Measurements from ENCODE around the gene C16orf90. TPM values are rescaled to one million over a fixed set of nuclear protein-coding genes. Genes with fewer than 3 reads are reported as not detected.

Gene C16orf90, protein sequence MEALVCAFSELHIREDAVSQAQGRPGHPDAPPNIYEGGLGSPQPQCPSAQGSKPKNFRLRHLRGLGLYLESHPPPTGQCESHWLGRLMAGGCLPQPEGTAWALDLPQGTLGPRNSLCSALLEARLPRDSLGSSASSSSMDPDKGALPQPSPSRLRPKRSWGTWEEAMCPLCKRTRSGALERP
- total RNA-seq, result not detected

DNA sequence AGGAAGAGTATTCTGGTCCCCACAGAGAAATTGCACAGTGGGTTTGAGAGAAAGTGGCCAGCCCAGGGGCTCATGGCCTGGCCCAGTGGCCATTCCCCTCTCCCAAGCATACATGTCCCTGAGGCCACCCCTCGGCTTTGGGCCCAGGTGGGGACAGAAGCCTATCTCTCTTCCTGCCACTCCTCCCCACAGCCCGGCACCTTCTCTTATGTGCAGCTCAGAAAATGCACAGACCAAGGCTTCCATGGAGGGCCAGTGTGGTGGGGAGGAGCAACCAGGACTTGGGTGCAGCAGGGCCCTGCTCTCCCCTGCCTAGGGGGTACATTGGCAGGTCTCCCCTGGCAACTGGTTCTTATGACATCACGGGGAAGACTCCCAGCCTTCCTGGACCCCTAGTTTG lies at the start of gene C16orf90:
Gene C16orf90, minus strand, starts transcription at position 314 of the 400 bp plus-strand sequence. Its CDS starts 68 bp downstream, at position 246.
- DNase-seq, result no peak

DNA sequence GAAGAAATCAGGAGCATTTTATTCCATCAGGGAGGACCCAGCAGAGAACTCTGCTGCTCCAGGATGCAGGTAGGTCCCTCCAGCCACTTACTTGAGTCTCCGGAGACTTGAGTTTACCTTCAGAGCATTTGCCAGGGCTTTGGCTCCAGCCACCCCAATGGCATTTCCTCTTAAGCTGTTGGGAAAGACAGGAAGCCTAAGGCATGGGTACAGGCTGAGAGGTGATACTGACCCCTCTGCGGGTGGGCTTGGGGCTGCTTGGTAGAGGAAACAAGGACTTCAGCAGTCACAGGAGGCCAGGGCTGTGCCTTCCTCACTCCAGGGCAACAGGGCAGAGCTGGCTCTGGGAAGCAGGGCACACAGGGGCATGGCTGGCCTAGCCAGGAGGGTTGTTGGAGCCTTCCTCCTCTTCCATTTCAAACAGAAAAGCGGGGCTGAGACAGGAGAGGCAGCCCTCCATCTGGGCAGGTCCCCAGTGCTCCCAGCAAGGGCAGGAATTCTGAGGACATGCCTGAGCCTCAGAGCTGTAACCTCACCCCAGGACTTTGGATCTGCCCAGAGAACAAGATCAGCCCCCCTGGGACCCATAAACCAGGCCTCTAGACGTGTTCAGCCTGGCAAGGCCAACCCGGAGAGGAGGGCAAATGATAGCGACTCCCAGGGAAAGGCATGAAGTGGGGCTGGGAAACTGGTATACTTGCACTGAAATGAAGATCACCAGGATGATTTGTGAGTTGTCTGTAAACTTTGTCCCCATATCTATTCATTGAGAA lies 47.5 kb upstream of the C16orf90 start:
- DNase-seq, result no peak

DNA sequence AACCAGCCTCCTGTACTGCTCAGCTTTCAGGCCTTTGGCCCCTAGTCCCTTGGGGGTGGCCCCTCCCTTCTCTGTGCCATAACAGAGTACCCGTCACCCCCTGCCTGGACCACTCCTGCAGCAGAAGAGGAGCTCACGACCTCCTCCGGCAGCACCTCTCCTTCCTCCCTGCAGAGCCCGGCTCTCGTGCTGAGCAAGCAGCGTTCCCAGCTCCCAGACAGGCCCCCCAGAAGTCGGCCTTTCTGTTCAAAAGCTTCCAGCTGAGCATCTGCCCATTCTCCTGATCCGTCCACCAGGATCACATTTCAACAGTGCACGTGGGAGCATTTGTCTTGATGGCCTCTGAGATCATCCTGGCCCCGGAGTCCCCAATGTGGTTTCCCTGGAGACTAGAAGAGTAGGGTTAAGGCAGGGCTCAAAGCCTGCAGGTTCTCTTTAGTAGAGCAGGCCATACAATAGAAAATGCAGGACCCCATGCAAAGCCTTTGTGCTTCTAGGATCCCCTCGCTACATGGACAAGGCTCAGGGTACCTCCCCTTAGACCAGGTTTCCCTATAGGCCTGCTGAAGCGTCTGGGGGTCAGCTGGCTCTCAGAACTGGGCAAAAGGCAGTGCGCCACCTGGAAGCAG lies 46.4 kb upstream of the C16orf90 start:
- no peak for DNase-seq

DNA sequence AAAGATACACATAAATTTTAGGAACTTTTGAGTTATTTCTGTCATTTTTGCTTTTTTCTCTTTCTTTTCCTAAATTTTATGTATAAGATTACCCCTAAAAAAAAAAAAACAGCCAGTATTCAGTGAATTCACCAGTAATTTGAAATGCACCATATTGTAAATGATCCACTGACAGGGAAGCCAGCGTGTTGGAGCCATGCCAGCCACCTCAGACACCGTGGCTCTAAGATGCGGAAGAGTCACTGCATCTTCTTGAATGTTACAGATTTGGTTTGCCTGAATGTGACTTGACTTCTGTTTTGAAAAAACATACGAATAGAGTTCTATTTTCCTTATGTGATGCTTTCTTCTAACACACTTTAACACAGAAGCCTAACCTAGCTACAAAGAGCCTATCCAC lies 42.9 kb upstream of the C16orf90 start:
- no peak for DNase-seq

DNA sequence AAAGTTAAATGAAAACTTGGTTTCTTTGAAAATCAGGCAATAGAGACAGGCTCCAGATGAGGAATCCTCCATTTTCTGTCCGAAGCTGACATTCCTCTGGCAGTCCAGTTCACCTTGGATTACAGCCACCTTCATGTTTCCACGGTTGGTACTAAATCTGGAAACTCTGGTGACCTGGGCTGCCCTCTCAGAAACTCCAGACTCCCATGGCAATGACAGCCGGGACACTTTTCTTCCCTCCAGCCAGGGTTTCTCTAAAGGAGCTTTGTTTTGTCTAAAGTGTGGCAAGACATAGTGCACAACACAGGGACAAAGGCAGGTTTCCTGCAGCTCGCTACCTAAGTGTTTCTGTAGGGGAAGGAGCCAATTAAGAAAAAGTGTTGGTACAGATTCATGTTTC lies 41.6 kb upstream of the C16orf90 start:
- DNase-seq, result no peak

DNA sequence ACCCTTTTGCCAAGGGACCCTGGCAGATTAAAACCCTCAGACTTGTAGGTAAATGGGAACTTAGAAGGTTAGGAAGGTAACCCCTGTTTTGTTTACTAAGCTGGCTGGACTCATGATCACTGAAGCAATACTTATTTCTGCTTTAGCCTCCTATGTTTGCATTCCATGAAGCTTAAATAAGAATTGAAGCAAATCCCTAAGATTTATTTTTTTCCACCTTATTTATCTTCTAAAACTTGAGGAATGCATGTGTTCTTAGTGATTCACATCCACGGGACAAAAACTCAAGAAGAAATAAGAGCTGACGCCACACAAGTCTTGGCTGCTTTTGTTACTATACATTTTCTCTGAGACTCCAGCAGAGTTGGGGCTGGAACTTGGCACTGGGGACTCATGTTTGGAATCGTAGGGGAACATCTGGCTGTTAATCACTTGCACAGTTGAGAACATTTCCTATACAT lies 41.0 kb upstream of the C16orf90 start:
- DNase-seq, result no peak

DNA sequence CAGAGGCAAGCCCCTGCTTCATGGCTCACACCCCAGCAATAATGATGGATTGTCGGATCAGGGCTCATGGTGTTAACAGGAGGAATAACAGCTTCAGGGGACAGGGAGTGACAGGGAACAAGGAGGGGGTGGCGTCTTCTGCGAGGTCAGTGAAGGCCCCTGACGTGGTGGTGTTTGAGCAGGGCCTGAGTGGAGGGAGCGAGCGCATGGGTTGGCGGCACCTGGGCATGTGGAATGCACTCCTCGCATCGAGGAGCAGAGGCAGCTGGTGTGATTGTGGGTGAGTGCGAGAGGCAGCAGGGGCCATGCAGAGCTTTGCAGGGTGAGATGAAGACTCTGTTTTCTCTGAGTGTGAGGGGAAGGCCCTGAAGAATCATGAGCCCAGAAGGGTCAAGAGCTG lies 38.8 kb upstream of the C16orf90 start:
- DNase-seq, result no peak

DNA sequence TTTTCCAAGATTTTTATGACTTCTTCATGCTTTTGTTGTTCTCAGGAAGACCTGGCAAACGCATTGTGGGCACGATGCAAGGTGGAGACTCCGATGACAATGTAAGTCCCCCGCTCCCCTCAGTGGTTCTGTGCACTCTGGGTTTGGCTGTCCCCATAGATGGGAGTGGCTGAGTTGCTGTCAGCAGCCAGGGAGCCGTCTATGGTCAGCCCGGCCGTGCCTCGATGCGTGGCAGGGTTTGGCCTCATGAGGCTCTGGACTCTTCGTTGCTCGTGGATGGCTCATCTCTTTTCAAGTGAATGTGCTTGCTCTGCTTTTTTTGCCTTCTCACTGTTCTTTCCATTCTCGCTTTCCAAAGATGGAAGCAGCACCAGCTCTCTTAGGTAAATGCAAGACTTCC lies 37.5 kb upstream of the C16orf90 start:
- DNase-seq, result no peak

DNA sequence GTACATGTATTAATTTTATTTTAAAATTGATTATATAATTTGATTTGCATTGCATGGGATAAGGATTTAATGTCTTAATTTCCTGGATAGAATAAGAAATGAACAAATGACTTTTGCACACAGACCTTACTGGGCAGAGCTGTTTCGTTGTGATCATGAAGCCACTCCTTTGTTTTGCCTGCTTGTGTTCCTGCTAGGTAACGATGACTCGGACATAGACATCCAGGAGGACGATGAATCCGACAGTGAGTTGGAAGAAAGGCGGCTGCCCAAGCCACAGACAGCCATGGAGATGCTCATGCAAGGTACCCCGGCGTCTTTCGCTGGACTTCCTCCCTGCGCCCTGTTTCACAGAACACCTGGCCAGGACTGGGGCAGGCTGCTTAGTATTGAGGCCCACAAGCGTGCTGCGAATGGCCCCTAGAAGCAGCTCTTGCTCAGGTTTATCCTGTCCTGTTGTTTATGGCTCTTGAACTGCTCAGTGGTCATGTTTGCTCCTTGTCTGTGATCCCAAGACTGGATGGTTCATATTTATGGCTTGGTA lies 35.2 kb upstream of the C16orf90 start:
- no peak for DNase-seq

DNA sequence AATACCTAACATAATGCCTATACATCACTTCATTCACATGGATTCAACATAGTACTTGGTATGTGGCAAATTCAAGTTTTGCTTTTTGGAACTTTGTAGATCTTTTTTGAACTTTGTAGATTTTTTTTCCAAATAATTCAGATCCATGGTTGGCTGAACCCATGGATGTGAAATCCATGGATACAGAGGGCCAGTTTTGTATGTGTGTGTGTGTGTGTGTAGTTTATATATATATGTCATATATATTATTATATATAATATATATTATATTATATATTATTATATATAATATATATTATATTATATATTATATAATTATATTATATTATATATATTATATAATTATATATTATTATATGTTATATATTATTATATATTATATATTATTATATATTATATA lies 33.9 kb upstream of the C16orf90 start:
- DNase-seq, result no peak

DNA sequence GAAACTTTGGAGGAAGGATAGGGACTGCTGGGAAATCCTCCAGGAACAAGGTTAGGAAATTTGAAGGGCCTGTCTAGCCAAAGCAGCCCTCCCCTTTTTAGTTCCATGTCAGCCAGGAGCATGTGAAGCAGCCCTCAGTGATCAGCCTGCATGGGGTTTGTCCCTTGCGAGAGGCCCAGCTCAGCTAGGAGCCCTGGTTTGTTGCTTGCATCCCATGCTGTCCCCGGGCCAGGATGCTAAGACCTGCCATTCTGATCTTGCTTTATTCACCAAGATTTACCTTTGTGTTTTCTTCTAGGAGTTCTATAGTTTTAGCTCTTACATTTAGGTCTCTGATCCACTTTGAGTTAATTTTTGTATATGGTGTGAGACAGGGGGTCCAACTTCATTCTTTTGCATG lies 33.1 kb upstream of the C16orf90 start:
- DNase-seq, result no peak

DNA sequence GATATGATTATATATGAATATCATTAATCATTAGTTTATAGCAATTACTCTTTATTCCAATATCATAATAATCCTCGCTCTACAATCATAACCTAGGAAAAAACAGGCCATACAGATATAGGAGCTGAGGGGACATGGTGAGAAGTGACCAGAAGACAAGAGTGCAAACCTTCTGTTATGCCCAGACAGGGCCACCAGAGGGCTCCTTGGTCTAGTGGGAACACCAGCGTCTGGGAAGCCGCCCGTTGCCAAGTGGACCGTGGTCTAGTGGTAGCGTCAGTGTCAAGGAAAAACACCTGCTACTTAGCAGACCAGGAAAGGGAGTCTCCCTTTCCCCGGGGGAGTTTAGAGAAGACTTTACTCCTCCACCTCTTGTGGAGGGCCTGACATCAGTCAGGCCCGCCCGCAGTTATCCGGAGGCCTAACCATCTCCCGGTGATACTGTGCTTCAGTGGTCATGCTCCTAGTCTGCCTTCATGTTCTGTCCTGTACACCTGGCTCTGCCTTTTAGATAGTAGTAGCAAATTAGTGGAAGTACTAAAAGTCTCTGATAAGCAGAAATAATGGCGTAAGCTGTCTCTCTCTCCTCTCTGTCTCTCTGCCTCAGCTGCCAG lies 32.0 kb upstream of the C16orf90 start:
- peak; percentile 43 for DNase-seq

DNA sequence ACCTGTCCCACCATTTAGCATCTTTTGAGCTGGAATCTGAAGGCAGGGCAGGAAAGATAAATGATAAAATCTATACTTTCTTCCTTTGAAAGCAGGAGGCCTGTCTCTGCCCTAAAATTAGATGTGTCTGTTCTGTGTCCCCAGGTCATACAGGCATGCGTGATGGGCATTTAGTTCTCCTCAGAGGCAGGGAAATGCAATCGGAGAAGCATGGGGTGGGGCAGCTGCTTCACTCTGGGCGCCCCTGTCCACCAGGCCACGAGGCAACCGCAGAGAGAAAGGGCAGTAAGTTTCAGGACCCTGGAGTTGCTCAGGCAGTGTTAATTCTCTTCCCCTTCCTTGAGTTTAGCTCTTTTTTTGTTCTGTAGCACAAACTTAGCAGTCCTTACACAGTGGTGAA lies 30.7 kb upstream of the C16orf90 start:
- no peak for DNase-seq

DNA sequence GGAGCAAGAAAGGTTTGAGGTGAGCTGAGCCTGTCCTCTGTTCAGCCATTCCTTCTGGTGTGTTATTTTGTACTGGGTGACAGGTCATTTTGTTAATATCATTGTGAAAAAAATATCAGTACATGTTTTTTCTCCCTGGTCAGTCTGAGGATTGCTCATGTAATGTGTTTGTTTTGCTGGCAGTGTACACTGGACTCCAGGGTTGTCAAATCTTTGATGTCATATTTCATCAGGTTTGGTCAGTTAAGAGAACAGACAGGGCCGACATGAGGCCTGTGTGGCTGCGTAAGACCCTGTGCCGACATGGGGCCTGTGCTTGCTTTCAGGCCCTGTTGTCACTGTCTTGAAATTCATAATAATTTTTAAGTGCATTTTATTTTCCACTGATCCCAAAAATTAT lies 28.0 kb upstream of the C16orf90 start:
- DNase-seq, result no peak

DNA sequence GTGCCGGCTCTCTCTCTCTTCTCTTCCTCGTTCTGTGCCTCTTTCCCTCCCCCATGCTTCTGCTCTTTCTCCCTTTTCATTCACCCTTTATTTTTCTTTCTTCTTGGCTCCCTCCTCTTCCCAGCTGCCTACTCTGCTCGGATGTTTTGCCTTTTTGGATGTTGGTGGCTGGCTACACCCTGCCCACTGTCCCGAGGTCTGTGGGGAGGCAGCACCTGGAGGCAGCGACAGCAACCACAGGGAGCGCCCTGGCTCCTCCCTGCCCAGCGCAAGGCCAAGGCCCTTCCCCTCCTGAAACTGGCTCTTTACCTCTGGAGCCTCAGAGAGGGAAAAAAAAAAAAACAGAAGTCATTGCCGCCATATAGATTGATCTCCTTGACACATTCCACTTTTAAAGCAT lies 25.6 kb upstream of the C16orf90 start:
- DNase-seq, result no peak

DNA sequence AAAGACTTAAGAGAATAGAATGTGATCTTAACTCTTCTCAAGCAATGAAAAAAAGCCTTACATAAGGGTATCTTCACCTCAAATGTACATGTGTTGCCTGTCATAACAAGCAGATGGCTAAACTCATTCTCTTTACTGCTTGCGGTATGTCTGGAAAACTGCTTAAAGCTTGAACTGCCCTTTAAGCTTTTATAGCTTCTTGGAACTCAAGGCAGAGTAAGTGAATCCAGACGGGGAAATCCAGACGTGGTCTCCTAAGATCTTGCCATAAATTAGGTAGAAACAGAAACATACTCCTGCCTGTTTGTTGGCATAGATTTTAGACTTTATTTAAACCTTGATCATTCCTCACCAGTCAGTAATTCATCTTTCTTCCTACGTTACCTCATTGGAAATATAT lies 25.1 kb upstream of the C16orf90 start:
- DNase-seq, result no peak

DNA sequence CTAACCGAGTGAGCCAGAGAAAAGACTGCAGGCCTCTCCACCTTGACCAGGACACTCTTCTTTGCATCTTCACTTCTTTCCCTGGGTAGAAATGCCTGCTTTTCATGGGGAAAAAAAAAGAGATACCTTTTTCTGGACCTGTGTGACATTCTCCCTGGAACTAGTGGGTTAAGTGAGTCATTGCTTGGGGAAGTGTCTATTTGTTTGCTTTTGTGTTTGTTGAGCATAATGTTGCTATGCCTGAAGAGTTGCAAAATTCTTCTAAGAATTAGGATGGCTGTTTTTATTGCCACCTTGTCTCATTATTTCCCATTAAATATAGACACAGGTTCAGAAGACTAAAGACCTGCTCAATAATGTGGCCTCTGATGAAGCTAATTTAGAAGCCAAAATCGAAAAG lies 24.3 kb upstream of the C16orf90 start:
- no peak for DNase-seq

DNA sequence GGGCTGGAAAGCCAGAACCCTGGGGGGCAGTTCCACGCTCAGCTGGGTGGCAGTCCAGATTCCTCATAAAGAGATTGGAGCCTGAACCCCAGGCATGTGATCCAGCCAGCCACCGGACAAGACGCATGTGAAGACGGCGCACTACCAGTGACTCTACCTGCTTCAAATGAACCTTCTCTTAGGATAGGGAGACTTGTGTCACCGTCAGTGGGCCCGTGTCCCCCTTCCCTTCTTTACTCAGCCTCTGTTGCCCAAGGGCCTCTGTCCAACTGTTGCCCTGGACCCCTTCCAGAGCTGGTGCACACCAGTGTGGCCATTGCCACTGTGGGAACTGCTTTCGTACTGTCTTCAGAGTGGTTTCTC lies 23.7 kb upstream of the C16orf90 start:
- no peak for DNase-seq

DNA sequence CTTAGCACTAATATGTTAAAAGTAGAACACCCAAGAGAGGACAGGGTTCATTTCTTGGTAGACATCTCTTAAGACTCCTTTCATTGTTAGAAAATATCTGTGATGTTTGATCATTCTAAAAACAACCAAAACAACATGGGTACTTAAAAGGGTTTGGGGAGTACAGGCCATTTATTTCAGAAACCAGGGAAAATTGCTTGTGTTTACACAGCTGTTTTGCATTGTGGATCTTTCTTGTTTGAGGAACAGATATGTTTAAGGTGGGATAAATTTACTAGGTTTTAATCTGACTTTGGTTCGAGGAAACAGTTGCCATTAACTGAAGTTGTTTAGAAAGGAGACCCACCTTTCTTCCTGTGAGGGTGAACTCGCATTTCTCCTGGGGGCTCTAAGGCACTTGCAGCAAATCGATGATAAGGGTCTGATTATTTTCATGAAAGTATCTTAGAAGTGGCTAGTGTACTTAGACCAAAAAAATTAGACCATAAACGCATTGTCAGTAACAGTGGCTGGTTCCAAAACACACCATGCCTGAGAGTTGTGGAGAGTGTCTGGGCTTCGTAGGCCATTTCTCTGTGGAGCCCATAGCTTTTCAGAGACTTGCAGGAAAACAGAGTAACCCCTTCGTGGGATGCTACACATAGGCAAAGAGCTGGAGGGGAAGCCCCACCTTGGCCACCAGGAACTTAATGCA lies 23.1 kb upstream of the C16orf90 start:
- no peak for DNase-seq

DNA sequence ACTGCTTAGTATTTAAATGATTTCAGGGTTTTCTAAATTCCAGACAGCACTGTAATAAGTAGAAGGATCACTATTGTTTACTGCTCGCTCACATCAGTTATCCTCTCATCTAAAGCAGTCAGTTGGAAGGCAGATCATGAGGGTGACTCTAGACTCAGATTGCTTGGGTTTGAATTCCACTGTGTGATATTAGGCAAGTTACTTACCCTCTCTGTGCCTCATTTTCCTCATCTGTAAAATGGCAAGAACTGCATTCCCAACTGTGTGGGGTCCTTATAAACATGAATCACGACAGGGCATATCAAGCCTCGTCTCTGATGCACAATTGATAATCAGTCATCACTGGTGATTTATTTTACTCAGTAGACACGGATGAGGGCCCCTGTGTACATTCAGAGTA lies 20.6 kb upstream of the C16orf90 start:
- DNase-seq, result no peak

DNA sequence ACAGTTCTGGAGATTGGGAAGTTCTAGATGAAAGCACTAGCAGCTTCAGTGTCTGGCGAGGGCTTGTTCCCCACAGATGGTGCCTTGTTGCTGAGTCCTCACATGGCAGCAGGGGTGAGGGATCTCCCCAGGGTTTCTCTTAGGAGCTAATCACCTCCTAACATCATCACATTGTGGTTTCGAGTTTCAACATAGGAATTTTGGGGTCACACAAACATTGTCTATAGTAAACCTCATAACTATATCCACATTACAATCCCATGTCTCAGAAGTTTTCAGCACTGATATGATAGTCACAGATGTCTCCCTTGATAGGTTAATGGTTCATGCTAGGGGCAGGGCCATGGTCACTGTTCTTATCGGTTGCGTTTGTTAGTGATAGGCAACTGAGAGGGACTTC lies 19.3 kb upstream of the C16orf90 start:
- DNase-seq, result no peak

DNA sequence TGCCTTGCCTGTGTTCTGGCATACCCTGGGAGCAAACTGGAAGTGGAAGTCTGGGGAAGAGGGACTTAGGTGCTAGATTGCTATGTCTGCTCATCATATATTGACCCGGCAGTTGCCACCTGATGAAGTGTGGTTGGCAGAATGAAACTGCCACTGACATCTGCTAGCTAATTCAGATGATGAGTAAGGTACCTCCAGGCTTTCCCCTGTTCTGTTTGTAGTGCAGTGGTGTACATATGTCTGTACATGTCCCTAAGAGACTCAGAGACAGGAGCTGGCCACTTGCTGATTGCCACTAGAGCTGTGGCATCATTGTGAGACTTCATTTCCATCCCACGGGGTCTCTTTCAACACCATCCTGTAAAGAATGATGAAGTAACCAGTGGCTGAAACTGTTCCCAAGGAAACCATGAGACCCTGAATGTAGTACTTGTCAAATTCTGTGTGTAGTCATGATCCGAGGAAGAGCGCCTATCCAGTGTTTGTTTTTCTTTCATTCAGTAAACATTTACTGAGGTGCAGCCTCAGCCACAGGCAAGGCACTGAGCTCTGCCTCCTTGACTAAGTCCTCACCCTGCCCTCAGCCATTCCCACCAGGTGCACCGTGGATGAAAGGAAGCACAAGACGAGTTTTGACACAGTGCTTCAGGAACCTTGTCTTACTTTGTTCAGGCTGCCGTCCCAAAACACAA lies 18.7 kb upstream of the C16orf90 start:
- DNase-seq, result no peak

Data from occipital lobe (tissue), 2 donors.